ENCODE measurements around the gene EIF3A.
"Not testable (repeated sequence)": the region's sequence is repeated elsewhere in the genome, so short reads cannot be mapped to it uniquely, and the experiment has no call there.

The EIF3A gene

DNA sequence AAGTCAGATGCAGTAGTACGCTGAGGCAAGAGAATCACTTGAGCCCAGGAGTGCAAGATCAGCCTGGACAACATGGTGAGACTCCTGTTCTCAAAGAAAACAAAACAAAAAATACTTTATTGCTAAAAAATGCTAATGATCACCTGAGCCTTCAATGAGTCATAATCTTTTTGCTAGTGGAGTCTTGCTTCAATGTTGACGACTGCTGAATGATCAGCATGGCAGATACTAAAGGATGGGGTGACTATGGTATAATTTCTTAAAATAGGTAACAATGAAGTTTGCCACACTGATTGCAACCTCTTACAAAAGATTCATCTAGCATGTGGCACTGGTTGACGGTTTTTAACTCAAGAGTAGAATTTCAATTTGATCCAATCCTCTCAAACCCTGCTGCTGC is 28.8 kb downstream of the EIF3A start:
- DNase-seq: no peak

DNA sequence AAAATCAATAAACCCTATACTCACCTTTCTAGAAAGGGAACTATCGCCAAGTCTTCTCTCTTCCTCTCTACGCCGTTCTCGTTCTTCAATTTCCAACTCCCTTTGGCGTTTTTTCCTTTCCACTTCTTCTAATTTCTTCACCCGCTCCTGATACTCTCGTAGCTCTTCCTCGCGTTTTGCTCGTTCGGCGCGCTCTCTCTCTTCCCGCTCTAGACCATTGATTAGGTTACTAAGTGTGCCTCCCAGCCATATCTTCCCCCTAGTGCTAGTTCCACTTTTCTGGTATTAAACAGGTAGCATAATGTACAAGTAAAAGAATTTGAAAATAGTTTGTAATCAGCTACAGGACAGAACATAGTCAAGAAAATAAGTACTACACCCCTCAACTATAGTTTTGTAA is 30.8 kb downstream of the EIF3A start:
- DNase-seq: no peak

DNA sequence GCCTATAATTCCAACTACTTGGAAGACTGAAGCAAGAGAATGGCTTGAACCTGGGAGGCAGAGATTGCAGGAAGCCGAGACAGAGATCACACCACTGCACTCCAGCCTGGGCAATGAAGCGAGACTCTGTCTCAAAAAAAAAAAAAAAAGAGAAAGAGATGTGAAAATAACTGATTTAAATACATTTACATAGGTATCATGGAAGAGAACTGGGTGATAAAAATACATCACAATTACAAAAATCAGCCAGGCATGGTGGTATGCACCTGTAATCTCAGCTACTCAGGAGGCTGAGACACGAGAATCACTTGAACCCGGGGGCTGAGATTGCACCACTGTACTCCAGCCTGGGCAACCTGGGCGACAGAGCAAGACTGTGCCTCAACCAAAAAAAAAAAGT is 31.3 kb downstream of the EIF3A start:
- DNase-seq: no peak

DNA sequence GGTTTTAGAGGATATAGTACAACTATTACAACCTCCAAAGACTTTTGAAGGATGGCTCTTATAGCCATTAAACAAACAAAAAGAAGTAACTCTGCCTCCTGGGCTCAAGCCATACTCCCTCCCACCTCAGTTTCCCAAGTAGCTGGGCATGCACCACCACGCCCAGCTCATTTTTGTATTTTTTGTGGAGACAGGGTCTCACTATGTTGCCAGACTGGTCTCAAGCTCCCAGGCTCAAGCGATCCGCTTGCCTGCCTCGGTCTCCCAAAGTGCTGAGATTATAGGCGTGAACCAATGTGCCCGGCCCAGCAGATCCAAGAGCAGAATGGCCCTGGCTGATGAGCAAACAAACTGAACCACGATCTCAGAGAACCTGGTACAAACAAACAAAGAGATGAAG is 35.1 kb downstream of the EIF3A start:
- DNase-seq: no peak

- DNase-seq: no peak
These were observed 38.4 kb downstream of the EIF3A start for GRCh38 chr10:119042169-119042568.

GRCh38 chr10:119041326-119041725 is 39.3 kb downstream of the EIF3A start:
- no peak for DNase-seq

GRCh38 chr10:119039161-119039560 is 41.5 kb downstream of the EIF3A start:
- DNase-seq: no peak

DNA sequence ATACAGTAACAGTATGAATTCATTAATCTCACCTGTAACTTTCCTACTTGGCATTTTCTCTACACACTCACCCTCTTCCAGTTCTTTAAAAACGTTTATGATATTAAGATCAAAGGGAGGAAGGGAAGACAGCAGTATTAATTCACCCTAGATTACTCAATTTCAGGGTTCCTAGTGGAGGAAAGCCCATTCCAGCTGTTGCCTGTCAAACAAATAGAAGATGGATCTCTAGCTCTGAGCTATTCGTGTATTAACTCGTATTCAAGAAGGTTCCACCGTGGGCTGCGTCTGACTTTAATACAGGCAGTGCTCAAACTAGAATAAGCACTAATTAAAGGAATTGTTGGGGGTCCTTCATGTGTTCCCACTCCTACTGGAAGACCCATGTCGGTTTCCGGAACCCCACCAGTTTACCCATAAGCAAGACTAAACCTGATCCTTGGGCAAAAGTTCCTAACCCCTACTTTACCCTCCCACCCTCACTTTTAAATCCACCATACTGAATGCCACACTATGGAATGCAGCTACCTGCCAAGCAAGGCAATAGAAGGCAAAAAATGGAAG is 49.0 kb downstream of the EIF3A start:
- no peak for DNase-seq

- DNase-seq: peak; percentile 79
These were observed 50.0 kb downstream of the EIF3A start for GRCh38 chr10:119030421-119031250.

DNA sequence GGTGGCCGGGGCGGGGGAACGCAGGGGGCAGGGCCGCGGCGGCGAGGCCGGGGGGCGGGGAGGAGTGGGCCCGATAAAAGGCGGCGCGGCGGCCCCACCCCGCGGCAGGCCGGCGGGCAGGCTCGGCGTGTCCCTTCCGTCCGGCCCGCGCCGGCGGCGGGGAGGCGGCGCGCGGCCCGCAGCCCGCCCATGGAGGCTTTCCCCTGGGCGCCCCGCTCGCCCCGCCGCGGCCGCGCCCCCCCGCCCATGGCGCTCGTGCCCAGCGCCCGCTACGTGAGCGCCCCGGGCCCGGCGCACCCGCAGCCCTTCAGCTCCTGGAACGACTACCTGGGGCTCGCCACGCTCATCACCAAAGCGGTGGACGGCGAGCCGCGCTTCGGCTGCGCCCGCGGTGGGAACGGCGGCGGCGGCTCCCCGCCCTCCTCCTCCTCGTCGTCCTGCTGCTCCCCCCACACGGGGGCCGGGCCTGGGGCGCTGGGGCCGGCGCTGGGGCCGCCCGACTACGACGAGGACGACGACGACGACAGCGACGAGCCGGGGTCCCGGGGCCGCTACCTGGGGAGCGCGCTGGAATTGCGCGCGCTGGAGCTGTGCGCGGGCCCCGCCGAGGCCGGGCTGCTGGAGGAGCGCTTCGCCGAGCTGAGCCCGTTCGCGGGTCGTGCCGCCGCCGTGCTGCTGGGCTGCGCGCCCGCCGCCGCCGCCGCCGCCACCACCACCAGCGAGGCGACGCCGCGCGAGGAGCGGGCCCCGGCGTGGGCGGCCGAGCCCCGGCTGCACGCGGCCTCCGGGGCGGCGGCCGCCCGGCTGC is 50.8 kb downstream of the EIF3A start, which contains the start of gene NANOS1:
NANOS1 (plus strand) TSS at position 102 of the 808 bp plus-strand sequence; CDS start at position 190, 88 bp downstream.
- DNase-seq: peak; percentile 71

- peak; percentile 93 for DNase-seq
These were observed 51.6 kb downstream of the EIF3A start for GRCh38 chr10:119028900-119029612.

- DNase-seq: not testable (repeated sequence)
These were observed 52.1 kb downstream of the EIF3A start for GRCh38 chr10:119028445-119028899.

DNA sequence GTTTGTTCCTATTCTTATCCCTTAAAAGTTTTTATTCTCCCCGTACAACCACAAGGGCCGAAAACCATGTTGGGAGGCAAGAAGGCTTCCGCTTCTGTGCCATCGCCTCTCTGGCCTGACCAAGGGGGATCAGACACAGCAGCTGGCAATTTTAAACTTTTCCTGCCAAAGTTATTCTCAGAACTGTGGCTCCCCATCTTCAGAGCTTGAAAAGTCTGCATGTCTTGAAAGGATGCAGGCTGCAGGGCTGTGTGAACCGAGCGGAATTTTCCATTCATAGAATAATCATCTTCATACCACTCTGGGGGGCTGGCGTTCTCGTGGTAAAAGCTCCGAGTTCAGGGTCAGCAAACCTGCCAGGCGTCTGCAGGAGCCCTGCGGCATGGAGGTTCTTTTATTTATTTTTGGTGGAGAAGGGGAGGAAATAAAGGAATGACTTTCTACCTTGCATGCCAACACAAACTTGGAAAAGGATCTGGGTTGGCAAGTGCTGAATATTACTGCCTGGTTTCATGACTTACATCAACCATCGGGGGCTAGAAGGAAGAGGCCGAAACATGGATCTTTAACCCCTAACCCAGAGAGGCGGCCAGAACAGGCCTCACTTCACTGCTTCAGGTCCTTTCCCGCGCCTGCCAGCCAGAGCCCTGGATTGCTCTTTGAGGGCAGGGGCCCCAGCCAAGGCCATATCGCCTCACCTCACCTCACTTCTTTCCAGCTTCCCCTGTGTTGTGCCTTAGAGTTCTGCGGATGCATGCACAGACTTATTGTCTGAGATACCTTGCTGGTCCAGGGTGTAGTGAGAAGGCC is 54.1 kb downstream of the EIF3A start:
- DNase-seq: no peak

DNA sequence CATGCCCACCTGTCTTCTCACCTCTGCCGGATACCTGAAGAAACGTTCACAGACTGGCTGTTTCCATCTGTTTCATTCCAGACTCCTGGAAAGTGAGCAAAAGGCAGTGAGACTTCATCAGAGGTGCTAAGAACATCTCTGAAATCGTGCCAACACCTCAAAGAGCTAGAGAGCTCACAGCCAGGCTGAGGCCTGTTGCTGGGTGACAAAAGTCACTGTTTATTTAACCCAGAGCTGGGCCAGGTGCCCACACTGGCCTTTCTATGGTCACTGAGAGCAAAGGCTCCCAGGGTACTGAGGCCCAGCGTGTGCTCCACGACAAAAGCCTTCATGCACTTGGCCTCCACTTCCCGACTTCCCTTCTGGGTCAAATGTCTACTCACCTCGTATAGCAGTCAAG is 54.8 kb downstream of the EIF3A start:
- DNase-seq: no peak

DNA sequence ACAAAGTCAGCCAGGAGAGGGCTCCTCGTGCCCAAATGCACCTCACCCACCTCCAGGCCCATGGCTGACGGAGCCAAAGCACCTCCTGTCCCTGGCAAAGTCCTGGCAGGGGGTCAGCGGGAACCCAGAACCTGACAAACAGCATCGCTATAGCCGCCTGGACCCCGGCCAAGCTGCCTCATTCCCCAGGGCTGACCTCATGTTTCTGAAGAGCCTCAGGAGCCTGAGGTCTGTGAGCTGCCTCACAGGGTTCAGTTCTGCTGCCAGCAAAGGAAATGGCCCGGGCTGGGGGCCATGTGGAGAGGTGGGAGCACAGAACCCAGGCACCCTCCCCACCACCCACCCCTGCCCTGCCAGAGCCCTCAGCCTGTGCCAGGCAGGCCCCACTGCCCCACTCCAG is 55.3 kb downstream of the EIF3A start:
- DNase-seq: no peak

- DNase-seq: no peak
These were observed 55.7 kb downstream of the EIF3A start for GRCh38 chr10:119024882-119025281.

DNA sequence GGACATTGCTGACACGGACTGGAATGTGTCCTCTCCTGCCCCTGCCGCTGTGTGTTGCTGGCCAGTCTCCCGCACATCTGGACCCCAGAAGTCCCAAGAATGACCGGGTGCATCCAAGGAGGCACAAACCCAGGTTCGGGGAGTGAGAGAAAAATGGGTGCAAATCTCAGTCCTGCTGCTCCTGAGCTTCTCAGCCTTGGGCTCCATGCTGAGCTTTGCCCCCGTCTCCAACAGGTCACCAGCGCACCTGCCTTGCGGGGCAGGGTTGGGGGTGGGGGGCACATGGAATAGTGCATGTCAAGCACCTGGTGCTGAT is 57.1 kb downstream of the EIF3A start:
- no peak for DNase-seq

GRCh38 chr10:119022846-119023552 is 57.6 kb downstream of the EIF3A start:
- DNase-seq: no peak

GRCh38 chr10:119020627-119020946 is 60.0 kb downstream of the EIF3A start:
- DNase-seq: no peak

GRCh38 chr10:119007211-119007574 is 73.4 kb downstream of the EIF3A start:
- DNase-seq: no peak

DNA sequence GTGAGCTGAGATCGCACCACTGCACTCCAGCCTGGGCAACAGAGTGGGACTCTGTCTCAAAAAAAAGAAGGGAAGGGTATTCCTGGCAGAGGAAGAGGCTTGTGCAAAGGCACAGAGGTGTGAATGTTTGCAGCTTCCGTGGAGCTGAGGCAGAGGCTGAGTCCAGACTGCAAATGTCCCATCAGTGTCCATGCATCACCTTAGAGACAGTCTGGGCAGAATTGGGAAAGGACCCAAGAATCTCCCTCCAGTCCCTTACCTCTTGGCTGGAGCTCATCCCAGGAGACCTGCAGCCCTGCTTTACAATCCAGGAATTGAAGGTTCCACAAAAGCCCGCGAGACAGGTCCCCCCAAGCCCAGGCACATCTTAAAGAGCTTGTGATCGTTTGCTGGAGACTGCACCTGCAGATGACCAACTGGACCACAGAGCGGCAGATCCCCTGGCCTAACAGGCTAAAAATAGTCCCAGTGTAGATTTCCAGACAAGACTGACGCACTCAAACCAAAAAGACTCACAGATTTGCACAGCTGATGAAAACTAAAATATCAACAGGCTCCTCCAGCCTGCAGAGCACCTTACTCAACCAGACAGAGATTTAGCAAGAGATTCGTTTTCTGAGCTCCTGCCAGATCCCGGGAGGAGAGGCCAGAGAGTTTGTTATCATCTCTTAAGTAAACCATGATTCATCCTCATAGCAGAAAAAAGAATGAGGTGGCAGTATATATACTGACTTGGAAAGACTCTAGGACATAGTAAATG is 74.0 kb downstream of the EIF3A start:
- no peak for DNase-seq

Data from activated effector memory CD4-positive, alpha-beta T cell treated with anti-CD3 and anti-CD28 coated beads, Interleukin-2, amount 50 U/mL, for 16 hours (primary cell).